WERI-Rb-1 (cell line): ENCODE measurements around the gene CCNQ.

Experiments used
- DNase-seq: peaks from one replicate; pipeline ENCODE4 v3.0.0-alpha.2; 2020
- H3K27ac ChIP-seq: fragments of 250-450 bp; sonication (Bioruptor Pico); 2 replicates; pipeline ENCODE4 v1.5.1; 2020; ENCODE audit warnings: mild to moderate bottlenecking, moderate library complexity
- H3K27me3 ChIP-seq: fragments of 250-450 bp; sonication (Bioruptor Pico); 2 replicates; pipeline ENCODE4 v1.5.1; 2021; ENCODE audit warnings: mild to moderate bottlenecking, low read depth, moderate library complexity; ENCODE audit not compliant: insufficient read depth, severe bottlenecking
- H3K36me3 ChIP-seq: fragments of 250-450 bp; sonication (Bioruptor Pico); 2 replicates; pipeline ENCODE4 v1.5.1; 2020; ENCODE audit warnings: mild to moderate bottlenecking, moderate library complexity
- H3K4me3 ChIP-seq: 2 replicates; pipeline ENCODE4 v1.5.1; 2011; ENCODE audit warnings: low read depth, mild to moderate bottlenecking, control low read depth, low read length
- H3K9me3 ChIP-seq: fragments of 250-450 bp; sonication (Bioruptor Pico); 2 replicates; pipeline ENCODE4 v1.5.1; 2021; ENCODE audit warnings: mild to moderate bottlenecking, moderate library complexity; ENCODE audit not compliant: severe bottlenecking
- TF ChIP-seq, protein P1 (sequence below): IDR thresholded peaks from 2 replicates; pipeline ENCODE4 v1.5.1; 2011; ENCODE audit warnings: low read depth, mild to moderate bottlenecking, control low read depth, inconsistent platforms, low read length

CCNQ gene

GRCh38 chrX:153620576-153620975 lies 21.6 kb upstream of the CCNQ start:
- Histone ChIP-seq H3K27me3 (peaks cover 20% of the 10 kb centered on the region), H3K27ac (no peak overlapping the region), H3K4me3 (no peak overlapping the region), H3K9me3 (no peaks in the 10 kb centered on the region), H3K36me3 (no peaks in the 10 kb centered on the region)
- no peak for DNase-seq
- TF ChIP-seq, protein P1, sequence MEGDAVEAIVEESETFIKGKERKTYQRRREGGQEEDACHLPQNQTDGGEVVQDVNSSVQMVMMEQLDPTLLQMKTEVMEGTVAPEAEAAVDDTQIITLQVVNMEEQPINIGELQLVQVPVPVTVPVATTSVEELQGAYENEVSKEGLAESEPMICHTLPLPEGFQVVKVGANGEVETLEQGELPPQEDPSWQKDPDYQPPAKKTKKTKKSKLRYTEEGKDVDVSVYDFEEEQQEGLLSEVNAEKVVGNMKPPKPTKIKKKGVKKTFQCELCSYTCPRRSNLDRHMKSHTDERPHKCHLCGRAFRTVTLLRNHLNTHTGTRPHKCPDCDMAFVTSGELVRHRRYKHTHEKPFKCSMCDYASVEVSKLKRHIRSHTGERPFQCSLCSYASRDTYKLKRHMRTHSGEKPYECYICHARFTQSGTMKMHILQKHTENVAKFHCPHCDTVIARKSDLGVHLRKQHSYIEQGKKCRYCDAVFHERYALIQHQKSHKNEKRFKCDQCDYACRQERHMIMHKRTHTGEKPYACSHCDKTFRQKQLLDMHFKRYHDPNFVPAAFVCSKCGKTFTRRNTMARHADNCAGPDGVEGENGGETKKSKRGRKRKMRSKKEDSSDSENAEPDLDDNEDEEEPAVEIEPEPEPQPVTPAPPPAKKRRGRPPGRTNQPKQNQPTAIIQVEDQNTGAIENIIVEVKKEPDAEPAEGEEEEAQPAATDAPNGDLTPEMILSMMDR: no peak

DNA sequence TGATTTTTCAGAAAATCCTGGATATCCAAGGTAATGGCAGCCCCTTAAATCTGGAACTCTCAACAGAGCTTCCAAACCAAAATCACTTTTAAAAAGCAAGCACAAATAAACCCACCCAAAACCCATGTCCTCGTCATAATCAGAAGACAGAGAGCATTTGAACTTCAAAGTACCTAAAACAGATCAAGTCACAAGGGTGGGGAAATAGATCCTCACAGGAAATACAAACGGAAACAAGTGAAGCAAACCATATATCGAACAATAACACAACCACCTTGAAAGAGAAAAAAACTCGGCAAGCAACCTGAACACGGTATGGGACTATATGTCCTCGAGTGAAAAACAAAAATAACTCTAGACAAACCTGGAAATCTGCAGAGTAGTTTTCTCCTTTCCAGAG lies 15.9 kb upstream of the CCNQ start:
- H3K36me3 ChIP-seq: no peaks in the 10 kb centered on the region
- no peak overlapping the region for H3K4me3 ChIP-seq
- TF ChIP-seq, protein P1: no peak
- no peak overlapping the region for H3K27ac ChIP-seq
- H3K9me3 ChIP-seq: peaks cover 2% of the 10 kb centered on the region
- peaks cover 6% of the 10 kb centered on the region for H3K27me3 ChIP-seq
- no peak for DNase-seq

DNA sequence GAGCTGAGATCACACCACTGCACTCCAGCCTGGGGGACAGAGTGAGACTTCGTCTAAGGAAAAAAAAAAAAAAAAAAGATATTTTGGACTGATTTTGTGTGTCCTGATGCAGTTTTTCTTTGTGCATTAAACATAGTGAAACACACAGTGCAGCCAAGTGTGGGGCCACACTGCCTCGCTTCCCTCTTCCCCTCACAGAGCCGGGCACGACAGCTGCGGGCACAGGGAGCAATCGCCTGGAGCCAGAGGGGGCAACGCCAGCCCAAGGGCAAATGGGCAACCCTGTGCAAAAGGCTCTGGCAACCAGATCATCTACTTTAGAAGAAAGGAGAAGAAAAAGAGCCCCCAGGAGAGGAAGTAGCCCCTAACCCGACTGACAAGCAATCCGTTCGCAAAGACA lies 13.5 kb upstream of the CCNQ start:
- peaks cover 2% of the 10 kb centered on the region for H3K9me3 ChIP-seq
- no peak for DNase-seq
- TF ChIP-seq, protein P1: no peak
- H3K4me3 ChIP-seq: no peak overlapping the region
- no peak overlapping the region for H3K27ac ChIP-seq
- no peaks in the 10 kb centered on the region for H3K27me3 ChIP-seq
- no peaks in the 10 kb centered on the region for H3K36me3 ChIP-seq

- TF ChIP-seq, protein P1: no peak
- H3K4me3 ChIP-seq: no peak overlapping the region
- DNase-seq: no peak
- H3K9me3 ChIP-seq: peaks cover 2% of the 10 kb centered on the region
- H3K27me3 ChIP-seq: no peaks in the 10 kb centered on the region
- no peaks in the 10 kb centered on the region for H3K36me3 ChIP-seq
- no peak overlapping the region for H3K27ac ChIP-seq
Measured at GRCh38 chrX:153611298-153612095, 12.6 kb upstream of the CCNQ start.

- H3K36me3 ChIP-seq: no peaks in the 10 kb centered on the region
- peak overlapping the region; percentile 55; the same call in 1 of the 2 replicates for H3K4me3 ChIP-seq
- H3K27me3 ChIP-seq: no peaks in the 10 kb centered on the region
- peaks cover 2% of the 10 kb centered on the region for H3K9me3 ChIP-seq
- TF ChIP-seq, protein P1: no peak
- no peak overlapping the region for H3K27ac ChIP-seq
- DNase-seq: no peak
Measured at GRCh38 chrX:153610836-153611213, 11.9 kb upstream of the CCNQ start.
